Stimulated activated CD8-positive, alpha-beta memory T cell treated with anti-CD3 and anti-CD28 coated beads, Interleukin-7, amount 100 ng/mL, for 1 hour (primary cell): ENCODE data around the gene MAGI2.

Experiments used
- DNase-seq, 2 donors: peaks; one replicate each; pipeline ENCODE4 v3.0.0-alpha.2; 2020; ENCODE audit warnings: low read depth in 2 of 2

The MAGI2 gene

DNA sequence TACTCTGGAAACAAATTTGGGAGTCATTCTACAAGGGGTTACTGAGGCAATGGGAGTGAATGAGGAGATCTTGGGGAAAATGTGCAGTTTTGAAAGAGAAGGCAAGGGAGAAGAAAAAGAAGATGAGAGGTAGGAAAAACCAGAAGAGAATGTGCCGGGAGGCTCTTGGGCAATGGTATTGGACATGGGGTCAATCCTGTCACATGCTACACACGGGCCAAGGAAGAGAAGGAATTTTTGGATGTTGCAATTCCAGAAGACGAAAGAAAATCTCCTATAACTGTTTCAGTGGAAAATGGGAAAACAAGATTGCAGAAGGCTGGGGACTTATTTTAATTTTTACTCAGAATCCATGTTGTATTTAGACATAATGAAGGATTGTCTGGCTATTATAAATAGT is 1039.9 kb downstream of the MAGI2 start:
- DNase-seq = no peak

DNA sequence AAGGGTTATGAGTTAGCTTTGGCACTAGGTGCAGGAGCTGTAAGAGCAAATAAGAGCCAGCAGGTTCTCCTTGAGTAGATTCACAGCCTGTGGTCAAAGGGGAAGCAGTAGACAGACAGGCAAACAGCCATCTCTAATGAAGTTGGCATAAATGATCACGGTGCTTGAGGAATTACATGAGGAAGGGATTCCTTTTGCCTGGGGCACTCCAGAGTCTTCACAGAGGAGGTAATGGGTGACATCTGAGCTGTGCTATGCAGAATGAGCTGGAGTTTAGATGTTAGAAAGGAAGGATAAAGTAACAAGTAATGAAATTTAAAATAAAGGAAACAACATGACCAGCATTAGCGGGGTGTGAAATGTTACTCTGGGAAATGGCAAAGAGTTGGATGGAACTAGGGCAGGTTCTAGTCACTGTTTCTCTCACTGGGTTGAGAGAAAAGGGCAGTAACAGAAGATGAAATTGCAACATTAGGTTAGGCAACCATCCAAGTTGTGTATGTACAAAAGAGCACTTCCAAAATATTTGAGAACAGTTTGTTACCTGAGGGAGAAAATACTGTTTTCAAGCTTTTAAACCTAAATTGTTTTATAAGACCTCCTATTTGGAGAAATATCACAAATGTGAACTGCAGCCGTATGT is 1041.1 kb downstream of the MAGI2 start:
- DNase-seq = no peak

GRCh38 chr7:78407031-78407430 is 1046.4 kb downstream of the MAGI2 start:
- no peak for DNase-seq

DNA sequence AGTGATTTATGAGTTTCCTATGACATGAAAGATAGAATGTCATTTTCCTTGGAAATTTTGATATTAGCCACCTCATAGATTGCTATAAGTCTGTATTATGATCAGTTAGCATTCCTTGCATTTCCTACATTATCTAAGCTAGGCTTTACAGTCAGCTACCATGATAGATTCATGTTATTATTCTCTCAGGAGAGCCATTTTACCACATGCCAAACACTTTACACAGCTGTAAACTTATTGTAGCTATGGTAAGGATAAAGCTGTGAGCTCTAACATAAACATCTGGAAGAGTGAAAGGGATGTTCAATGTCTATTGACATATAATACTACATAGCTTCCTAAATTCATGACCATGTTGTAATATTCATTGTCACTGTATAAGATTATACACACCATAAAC is 1046.9 kb downstream of the MAGI2 start:
- DNase-seq = no peak

DNA sequence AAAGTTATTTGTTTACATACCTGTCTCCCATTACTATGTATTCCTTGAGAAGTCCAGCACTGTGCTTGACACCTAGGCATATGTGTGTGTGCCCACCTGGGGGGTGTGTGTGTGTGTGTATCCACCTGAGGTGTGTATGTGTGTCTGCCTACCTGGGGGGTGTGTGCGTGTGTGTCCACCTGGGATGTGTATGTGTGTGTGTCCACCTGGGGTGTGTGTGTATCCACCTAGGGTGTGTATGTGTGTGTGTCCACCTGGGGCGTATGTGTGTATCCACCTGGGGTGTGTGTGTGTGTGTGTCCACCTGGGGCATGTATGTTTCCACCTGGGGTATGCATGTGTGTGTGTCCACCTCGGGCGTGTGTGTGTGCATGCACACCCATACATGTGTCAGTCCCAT is 1051.4 kb downstream of the MAGI2 start:
- no peak for DNase-seq

GRCh38 chr7:78400038-78400437 is 1053.4 kb downstream of the MAGI2 start:
- no peak for DNase-seq

GRCh38 chr7:78399033-78399769 is 1054.3 kb downstream of the MAGI2 start:
- DNase-seq = no peak

DNA sequence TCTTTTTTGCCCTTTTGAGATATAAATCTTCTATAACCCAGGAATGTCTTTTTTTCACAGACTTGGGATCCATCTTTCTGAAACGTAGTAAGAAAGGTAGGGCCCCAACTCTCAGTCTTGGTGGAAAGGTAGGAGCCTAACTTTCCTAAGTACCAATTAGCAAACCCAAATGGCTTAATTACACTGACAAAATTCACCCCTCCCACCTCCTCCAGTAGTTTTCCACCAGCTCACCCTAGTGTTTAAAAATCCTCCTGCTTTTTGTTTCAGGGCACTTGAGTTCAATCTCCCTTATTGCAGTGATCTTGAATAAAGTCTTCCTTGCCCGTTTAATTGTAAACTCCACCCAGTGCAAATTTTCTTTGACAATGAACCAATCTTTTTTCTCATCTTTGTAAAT is 1054.9 kb downstream of the MAGI2 start:
- DNase-seq = no peak

- no peak for DNase-seq
These were observed 1055.4 kb downstream of the MAGI2 start for GRCh38 chr7:78398081-78398480.

GRCh38 chr7:78396210-78396609 is 1057.3 kb downstream of the MAGI2 start:
- DNase-seq = no peak

DNA sequence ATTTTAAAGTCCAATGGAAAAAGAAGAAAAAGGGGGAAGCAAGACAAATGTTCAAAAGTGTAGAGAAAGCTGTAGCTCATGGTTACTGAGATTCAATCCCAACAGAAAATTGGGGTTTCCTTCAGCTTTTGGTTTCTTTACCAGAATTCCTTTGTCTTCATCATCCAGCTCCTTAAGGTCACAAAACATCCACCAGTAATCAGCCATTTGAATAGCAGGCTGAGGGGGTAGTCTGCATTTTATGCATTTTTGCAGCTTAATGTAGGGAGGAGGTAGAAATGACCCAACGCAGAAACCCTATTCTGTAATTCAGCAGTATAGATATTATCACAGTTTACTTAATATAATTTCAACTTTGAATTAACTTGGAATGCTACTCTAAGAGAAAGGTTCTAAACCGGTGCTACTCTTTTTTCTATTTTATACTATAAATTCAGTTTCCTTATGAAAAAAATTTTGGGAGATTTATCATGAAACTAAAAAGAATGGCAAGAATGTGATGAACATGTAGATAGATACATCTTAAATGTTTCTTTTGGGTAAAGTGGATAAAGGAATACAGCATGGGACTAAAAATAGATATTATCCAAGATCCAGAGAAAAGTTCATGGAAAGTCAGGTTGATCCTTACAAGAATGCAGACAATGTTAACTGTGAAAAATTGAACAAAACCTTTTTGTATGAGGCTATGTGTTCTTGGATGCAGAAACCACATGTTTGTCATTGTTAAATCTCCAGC is 1058.0 kb downstream of the MAGI2 start:
- no peak for DNase-seq

DNA sequence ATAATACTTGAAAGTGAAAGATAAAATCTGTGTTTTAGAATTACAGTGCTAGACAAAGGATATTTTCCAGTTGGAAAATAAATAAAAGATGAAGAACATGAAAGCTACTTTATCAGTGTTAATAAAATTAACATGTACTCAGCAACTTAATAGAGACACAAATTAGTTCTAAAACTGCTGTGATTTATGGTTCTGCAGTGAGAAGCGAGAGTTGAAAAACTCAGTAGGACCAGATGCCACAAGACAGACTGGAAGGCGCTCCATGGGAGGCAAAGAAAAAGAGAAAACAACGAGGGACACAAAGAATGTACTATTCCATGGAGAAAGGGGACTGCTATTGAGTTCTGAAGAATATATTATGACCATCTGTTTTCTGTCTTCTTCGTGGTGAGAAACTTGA is 1064.4 kb downstream of the MAGI2 start:
- no peak for DNase-seq

DNA sequence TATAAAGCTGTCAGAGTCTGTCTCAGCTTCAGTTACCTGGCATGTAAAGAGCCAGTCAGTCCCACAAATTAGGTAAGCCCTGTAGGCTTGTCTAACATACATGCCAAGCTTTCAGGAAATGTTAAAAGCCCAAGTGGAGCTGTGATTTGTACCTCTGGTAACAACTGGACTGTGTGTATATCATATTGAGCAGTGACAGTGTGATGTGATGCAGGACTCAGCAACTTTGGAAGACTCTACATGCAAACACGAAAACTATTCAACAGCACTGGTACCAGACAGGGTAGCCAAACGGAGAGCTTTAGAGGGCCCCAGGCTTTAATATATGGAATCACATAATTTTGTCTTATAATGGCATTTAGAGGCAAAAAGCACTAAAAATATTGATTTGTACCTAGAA is 1066.9 kb downstream of the MAGI2 start:
- no peak for DNase-seq

DNA sequence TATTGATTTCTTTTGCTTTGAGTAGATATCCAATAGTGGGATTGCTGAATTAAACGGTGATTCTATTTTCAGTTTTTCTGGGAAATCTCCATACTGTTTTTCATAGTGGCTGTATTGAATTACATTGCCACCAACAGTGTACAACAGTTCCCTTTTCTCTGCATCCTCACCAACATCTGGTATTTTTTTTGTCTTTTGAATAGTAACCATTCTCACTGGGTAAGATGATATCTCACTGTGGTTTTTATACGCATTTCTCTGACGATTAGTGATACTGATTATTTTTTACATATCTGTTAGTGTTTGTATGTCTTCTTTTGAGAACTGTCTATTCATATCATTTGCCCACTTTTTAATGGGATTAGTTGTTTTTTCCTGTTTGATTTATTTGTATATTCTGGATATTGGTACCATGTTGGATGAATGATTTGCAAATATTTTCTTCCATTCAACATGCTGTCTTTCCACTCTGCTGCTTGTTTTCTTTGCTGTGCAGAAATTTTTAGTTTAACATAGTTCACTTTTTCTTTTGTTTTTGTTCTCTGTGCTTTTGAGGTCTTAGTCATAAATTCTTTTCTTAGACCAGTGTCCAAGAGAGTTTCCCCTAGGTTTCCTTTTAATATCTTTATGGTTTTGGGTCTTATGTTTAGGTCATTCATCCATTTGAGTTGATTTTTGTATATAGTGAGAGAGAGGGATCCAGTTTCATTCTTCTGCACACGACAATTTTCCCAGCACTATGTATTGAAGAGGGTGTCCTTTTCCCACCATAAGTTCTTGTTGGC is 1070.2 kb downstream of the MAGI2 start:
- no peak for DNase-seq

DNA sequence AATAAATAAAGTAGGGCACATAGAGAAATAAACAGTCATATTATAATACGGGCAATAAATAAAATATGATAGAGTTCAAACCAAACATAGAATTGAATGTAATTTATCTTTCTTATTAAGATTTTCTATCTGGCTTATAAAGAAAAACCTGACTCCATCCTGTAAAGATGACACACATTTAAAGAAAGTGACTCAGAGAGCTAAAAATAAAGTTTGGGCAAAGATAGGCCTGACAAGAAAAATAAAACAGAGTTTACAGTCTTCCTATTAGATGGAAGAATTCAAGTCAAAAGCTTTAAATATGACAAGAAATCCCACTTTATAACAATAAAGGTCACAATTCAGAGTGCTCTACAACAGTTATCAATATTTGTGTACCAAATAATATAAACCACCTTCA is 1074.3 kb downstream of the MAGI2 start:
- no peak for DNase-seq

DNA sequence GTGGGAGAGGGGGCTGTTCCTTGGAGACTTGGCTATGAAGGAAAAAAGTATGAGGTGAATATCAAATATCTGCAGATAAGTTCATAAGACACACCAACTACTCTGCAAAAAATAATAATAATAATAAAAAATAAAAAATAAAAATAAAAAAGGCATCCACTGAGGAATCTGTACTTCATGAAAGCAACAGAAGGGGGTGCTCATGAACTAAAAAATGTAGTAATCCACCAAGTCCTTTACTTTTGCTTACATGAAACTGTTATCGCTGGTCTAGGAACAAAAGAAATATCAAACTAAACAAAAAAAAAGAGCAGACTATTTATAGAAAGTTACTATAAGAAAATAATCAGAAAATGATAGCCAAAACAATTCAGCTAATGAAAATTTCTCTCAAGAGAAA is 1075.9 kb downstream of the MAGI2 start:
- no peak for DNase-seq

DNA sequence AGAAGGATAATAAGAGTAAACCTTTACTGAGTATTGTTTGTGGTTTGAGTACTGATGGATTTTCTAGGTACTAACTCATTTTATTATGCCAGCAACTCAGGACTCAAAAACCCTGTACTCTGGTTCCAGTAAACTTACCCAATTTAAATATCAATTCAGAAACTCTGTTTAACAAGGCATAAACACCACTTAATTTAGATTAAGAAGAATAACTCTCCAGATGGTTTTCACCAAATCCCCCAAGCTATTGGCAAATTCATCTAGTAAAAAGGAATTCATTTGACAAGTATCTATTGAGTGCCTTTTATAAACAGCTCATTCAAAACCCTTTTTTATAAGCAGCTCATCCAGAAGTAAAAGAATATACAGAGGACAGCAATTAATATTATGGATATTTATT is 1082.5 kb downstream of the MAGI2 start:
- DNase-seq = no peak

- no peak for DNase-seq
These were observed 1084.7 kb downstream of the MAGI2 start for GRCh38 chr7:78368771-78369170.

- no peak for DNase-seq
These were observed 1086.1 kb downstream of the MAGI2 start for GRCh38 chr7:78367280-78367773.

- DNase-seq = no peak
These were observed 1089.6 kb downstream of the MAGI2 start for GRCh38 chr7:78363866-78364265.

GRCh38 chr7:78359836-78360235 is 1093.6 kb downstream of the MAGI2 start:
- DNase-seq = no peak

- no peak for DNase-seq
These were observed 1095.8 kb downstream of the MAGI2 start for GRCh38 chr7:78357709-78358108.
